ENCODE measurements around the gene TTLL5.

- TF ChIP-seq, protein P1, sequence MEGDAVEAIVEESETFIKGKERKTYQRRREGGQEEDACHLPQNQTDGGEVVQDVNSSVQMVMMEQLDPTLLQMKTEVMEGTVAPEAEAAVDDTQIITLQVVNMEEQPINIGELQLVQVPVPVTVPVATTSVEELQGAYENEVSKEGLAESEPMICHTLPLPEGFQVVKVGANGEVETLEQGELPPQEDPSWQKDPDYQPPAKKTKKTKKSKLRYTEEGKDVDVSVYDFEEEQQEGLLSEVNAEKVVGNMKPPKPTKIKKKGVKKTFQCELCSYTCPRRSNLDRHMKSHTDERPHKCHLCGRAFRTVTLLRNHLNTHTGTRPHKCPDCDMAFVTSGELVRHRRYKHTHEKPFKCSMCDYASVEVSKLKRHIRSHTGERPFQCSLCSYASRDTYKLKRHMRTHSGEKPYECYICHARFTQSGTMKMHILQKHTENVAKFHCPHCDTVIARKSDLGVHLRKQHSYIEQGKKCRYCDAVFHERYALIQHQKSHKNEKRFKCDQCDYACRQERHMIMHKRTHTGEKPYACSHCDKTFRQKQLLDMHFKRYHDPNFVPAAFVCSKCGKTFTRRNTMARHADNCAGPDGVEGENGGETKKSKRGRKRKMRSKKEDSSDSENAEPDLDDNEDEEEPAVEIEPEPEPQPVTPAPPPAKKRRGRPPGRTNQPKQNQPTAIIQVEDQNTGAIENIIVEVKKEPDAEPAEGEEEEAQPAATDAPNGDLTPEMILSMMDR (conservative IDR thresholded peaks at IDR 0.05; ENCODE audit: low read depth, low read length), result no peak
- TF ChIP-seq POLR2A (IDR thresholded peaks at IDR 0.05; ENCODE audit: low read depth, low read length) (no peak), MXI1 (IDR thresholded peaks at IDR 0.05; ENCODE audit: borderline replicate concordance, low read depth, low read length) (no peak), CEBPB (IDR thresholded peaks at IDR 0.05; ENCODE audit: low read depth, low read length) (no peak), MAFK (IDR thresholded peaks at IDR 0.05; ENCODE audit: low read depth, low read length) (no peak), RAD21 (IDR thresholded peaks at IDR 0.05; ENCODE audit: low read length) (no peak)
These were observed 64.4 kb downstream of the TTLL5 start for GRCh38 chr14:75725481-75725880.
